GM06990 (cell line): ENCODE measurements around the gene NR1D2.
"Not testable (repeated sequence)": the region's sequence is repeated elsewhere in the genome, so short reads cannot be mapped to it uniquely, and the experiment has no call there.

Experiments used
- DNase-seq: peaks from one replicate; pipeline ENCODE4 v3.0.0-alpha.2; 2011; ENCODE audit not compliant: insufficient read length; ENCODE audit errors: extremely low read depth
- H3K27me3 ChIP-seq: replicated peaks from 2 replicates; pipeline ENCODE4 v1.6.0; 2011; ENCODE audit warnings: low read length; ENCODE audit not compliant: control insufficient read depth, insufficient read depth
- H3K36me3 ChIP-seq: 2 replicates; pipeline ENCODE4 v1.5.1; 2011; ENCODE audit warnings: low read length; ENCODE audit not compliant: control insufficient read depth, insufficient read depth
- H3K4me3 ChIP-seq: replicated peaks from 2 replicates; pipeline ENCODE4 v1.5.1; 2011; ENCODE audit warnings: low read depth, mild to moderate bottlenecking, control low read depth, low read length
- CTCF ChIP-seq: IDR thresholded peaks from 2 replicates; pipeline ENCODE4 v1.5.1; 2011; ENCODE audit warnings: low read length, control low read depth, mild to moderate bottlenecking, inconsistent platforms; ENCODE audit not compliant: insufficient read depth, poor library complexity, severe bottlenecking

Gene NR1D2

GRCh38 chr3:23944861-23945662 lies at the start of gene NR1D2:
NR1D2 (plus strand) TSS chr3:23945286; CDS start chr3:23945579, 293 bp downstream.
- peak within 1 kb of the TSS; percentile 88 for H3K4me3 ChIP-seq
- TF ChIP-seq CTCF = no peak
- no peaks in the 10 kb centered on the region for H3K36me3 ChIP-seq
- no peaks in the 10 kb centered on the region for H3K27me3 ChIP-seq
- peak; percentile 88 for DNase-seq

DNA sequence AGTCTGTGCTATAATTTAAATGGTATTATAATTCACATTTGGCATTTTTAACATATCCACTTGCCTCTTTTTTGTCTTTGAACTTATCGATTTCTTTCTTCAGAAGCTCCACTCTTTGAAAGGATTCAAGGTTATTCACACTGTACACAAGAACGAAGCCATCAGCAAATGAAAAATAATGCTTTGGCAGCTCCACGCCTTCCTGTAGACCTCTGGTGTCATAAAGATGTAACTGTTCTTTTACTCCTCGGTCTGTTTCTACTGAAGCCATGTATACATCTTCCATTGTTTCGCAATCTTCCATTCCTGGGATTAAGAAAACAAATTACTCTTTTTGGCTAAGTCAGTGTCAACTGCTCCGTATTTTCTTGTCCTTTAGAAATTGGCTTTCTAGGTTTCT lies 44.3 kb upstream of the NR1D2 start:
- no peak for TF ChIP-seq CTCF
- DNase-seq = no peak
- no peaks in the 10 kb centered on the region for H3K27me3 ChIP-seq
- peaks cover 3% of the 10 kb centered on the region for H3K36me3 ChIP-seq
- no peak overlapping the region for H3K4me3 ChIP-seq

DNA sequence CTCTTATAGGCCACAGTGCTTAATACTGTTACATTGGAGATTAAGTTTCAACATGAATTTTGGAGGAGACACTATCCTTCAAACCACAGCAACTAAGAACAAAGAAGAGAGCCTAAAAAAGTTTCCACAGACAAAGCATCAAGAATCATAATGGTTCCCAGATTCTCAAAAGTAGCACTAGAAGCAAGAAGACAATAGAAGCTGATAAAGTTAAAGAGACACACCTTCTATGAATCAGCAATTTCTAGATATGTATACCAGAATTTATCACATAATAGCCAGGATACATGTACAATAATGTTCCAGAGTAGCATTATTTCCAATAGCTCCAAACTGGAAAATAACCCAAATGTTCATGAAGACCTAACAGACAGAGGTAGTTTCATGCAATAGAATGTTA lies 40.5 kb upstream of the NR1D2 start:
- Histone ChIP-seq H3K4me3 (no peak overlapping the region), H3K36me3 (no peaks in the 10 kb centered on the region; the same call in 1 of the 2 replicates), H3K27me3 (no peaks in the 10 kb centered on the region)
- no peak for DNase-seq
- no peak for TF ChIP-seq CTCF

GRCh38 chr3:23909341-23909740 lies 35.7 kb upstream of the NR1D2 start:
- no peaks in the 10 kb centered on the region; the same call in 1 of the 2 replicates for H3K36me3 ChIP-seq
- TF ChIP-seq CTCF = no peak
- H3K4me3 ChIP-seq = no peak overlapping the region
- DNase-seq = no peak
- no peaks in the 10 kb centered on the region for H3K27me3 ChIP-seq

- no peak for TF ChIP-seq CTCF
- no peaks in the 10 kb centered on the region; the same call in 1 of the 2 replicates for H3K36me3 ChIP-seq
- no peak overlapping the region for H3K4me3 ChIP-seq
- DNase-seq = no peak
- H3K27me3 ChIP-seq = no peaks in the 10 kb centered on the region
These were observed 33.7 kb upstream of the NR1D2 start for GRCh38 chr3:23911397-23911796.

DNA sequence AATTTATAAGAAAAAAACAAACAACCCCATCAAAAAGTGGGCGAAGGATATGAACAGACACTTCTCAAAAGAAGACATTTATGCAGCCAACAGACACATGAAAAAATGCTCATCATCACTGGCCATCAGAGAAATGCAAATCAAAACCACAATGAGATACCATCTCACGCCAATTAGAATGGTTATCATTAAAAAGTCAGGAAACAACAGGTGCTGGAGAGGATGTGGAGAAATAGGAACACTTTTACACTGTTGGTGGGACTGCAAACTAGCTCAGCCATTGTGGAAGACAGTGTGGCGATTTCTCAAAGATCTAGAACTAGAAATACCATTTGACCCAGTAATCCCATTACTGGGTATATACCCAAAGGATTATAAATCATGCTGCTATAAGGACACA lies 32.8 kb upstream of the NR1D2 start:
- not testable (repeated sequence) for H3K36me3 ChIP-seq, H3K27me3 ChIP-seq, H3K4me3 ChIP-seq, DNase-seq
